H9 (cell line): ENCODE data around the gene JMJD7. TPM values are rescaled to one million over a fixed set of nuclear protein-coding genes. Genes with fewer than 3 reads are reported as not detected.

ENCODE experiments used
- DNase-seq: peaks from one replicate; pipeline ENCODE4 v3.0.0-alpha.2; 2017
- H2AFZ ChIP-seq: one replicate; pipeline ENCODE4 v1.6.1; 2013; ENCODE audit warnings: mild to moderate bottlenecking, low read length, control low read depth, moderate library complexity
- H2AK5ac ChIP-seq: 2 replicates; pipeline ENCODE4 v1.6.1; 2013; ENCODE audit warnings: low read length, control low read depth, mixed read lengths; ENCODE audit not compliant: insufficient read length
- H2BK120ac ChIP-seq: one replicate; pipeline ENCODE4 v1.6.1; 2013; ENCODE audit warnings: low read depth, mild to moderate bottlenecking, low read length, control low read depth, inconsistent platforms; ENCODE audit not compliant: poor library complexity, severe bottlenecking
- H2BK12ac ChIP-seq: 2 replicates; pipeline ENCODE4 v1.6.1; 2013; ENCODE audit warnings: low read length, control low read depth, mixed read lengths, low read depth; ENCODE audit not compliant: insufficient read length
- H2BK15ac ChIP-seq: 2 replicates; pipeline ENCODE4 v1.6.1; 2013; ENCODE audit warnings: low read depth, low read length, control low read depth
- H2BK20ac ChIP-seq: one replicate; pipeline ENCODE4 v1.6.1; 2013; ENCODE audit warnings: low read depth, mild to moderate bottlenecking, low read length, control low read depth, inconsistent platforms; ENCODE audit not compliant: poor library complexity, severe bottlenecking
- H2BK5ac ChIP-seq: 2 replicates; pipeline ENCODE4 v1.6.1; 2013; ENCODE audit warnings: low read length, control low read depth, mixed read lengths; ENCODE audit not compliant: insufficient read length
- H3K14ac ChIP-seq: 2 replicates; pipeline ENCODE4 v1.6.1; 2013; ENCODE audit warnings: low read length, control low read depth; ENCODE audit not compliant: insufficient read depth
- H3K18ac ChIP-seq: 2 replicates; pipeline ENCODE4 v1.6.1; 2013; ENCODE audit warnings: low read depth, mild to moderate bottlenecking, mixed read lengths, low read length, control low read depth; ENCODE audit not compliant: insufficient read length
- H3K23ac ChIP-seq: 2 replicates; pipeline ENCODE4 v1.6.1; 2013; ENCODE audit warnings: low read length, control low read depth, mixed read lengths, low read depth; ENCODE audit not compliant: insufficient read length
- H3K23me2 ChIP-seq: 2 replicates; pipeline ENCODE4 v1.6.1; 2013; ENCODE audit warnings: low read depth, mild to moderate bottlenecking, mixed read lengths, low read length, control low read depth; ENCODE audit not compliant: insufficient read length, poor library complexity, severe bottlenecking
- H3K27ac ChIP-seq: 2 replicates; pipeline ENCODE4 v1.5.1; 2013; ENCODE audit warnings: low read length, control low read depth, mixed read lengths, low read depth; ENCODE audit not compliant: insufficient read length
- H3K27me3 ChIP-seq: 2 replicates; pipeline ENCODE4 v1.6.1; 2013; ENCODE audit warnings: low read length, control low read depth, inconsistent platforms; ENCODE audit not compliant: insufficient read depth
- H3K4ac ChIP-seq: 2 replicates; pipeline ENCODE4 v1.6.1; 2013; ENCODE audit warnings: low read depth, mild to moderate bottlenecking, control low read depth, inconsistent platforms, low read length, moderate library complexity
- H3K4me1 ChIP-seq: 2 replicates; pipeline ENCODE4 v1.6.1; 2013; ENCODE audit warnings: low read length, control low read depth, inconsistent platforms; ENCODE audit not compliant: insufficient read depth
- H3K4me2 ChIP-seq: 2 replicates; pipeline ENCODE4 v1.6.1; 2013; ENCODE audit warnings: low read length, control low read depth, mixed read lengths; ENCODE audit not compliant: insufficient read length, insufficient read depth
- H3K56ac ChIP-seq: 2 replicates; pipeline ENCODE4 v1.6.1; 2013; ENCODE audit warnings: low read depth, mild to moderate bottlenecking, mixed read lengths, low read length, control low read depth; ENCODE audit not compliant: insufficient read length
- H3K79me1 ChIP-seq: 2 replicates; pipeline ENCODE4 v1.6.1; 2013; ENCODE audit warnings: low read depth, mild to moderate bottlenecking, moderate library complexity, low read length, control low read depth, inconsistent platforms; ENCODE audit not compliant: insufficient read depth, poor library complexity, severe bottlenecking
- H3K79me2 ChIP-seq: 2 replicates; pipeline ENCODE4 v1.6.1; 2013; ENCODE audit warnings: low read length, control low read depth, inconsistent platforms; ENCODE audit not compliant: insufficient read depth
- H3K9ac ChIP-seq: 2 replicates; pipeline ENCODE4 v1.6.1; 2013; ENCODE audit warnings: low read length, control low read depth, mixed read lengths; ENCODE audit not compliant: insufficient read length; ENCODE audit errors: extremely low read depth
- H3K9me3 ChIP-seq: one replicate; pipeline ENCODE4 v1.6.1; 2013; ENCODE audit warnings: low read depth, low read length, inconsistent platforms; ENCODE audit not compliant: control insufficient read depth
- H3T11ph ChIP-seq: one replicate; pipeline ENCODE4 v1.6.1; 2013; ENCODE audit warnings: mild to moderate bottlenecking, low read length, control low read depth, inconsistent platforms
- H4K20me1 ChIP-seq: one replicate; pipeline ENCODE4 v1.6.1; 2013; ENCODE audit not compliant: control insufficient read depth, insufficient read length, insufficient read depth
- H4K5ac ChIP-seq: 2 replicates; pipeline ENCODE4 v1.6.1; 2013; ENCODE audit warnings: low read depth, mild to moderate bottlenecking, mixed read lengths, low read length, control low read depth; ENCODE audit not compliant: insufficient read length
- H4K8ac ChIP-seq: replicated peaks from 2 replicates; pipeline ENCODE4 v1.6.1; 2013; ENCODE audit warnings: low read length, control low read depth, mixed read lengths, low read depth; ENCODE audit not compliant: insufficient read length
- H4K91ac ChIP-seq: 2 replicates; pipeline ENCODE4 v1.6.1; 2013; ENCODE audit warnings: low read depth, mild to moderate bottlenecking, moderate library complexity, mixed read lengths, low read length, control low read depth; ENCODE audit not compliant: insufficient read length
- H3K27ac Mint-ChIP-seq, 3 experiments: 2 replicates in 2 of 3; 3 replicates in 1 of 3; pipeline ENCODE4 v1.8.0; 2020 to 2021; ENCODE audit warnings: mixed read lengths in 3 of 3, mild to moderate bottlenecking in 1 of 3, moderate library complexity in 1 of 3
- H3K27me3 Mint-ChIP-seq: 2 replicates; pipeline ENCODE4 v1.8.0; 2021; ENCODE audit warnings: low read depth, mild to moderate bottlenecking, moderate library complexity, mixed read lengths
- H3K36me3 Mint-ChIP-seq, 3 experiments: 2 replicates in 2 of 3; 3 replicates in 1 of 3; pipeline ENCODE4 v1.8.0; 2020 to 2021; ENCODE audit warnings: low read depth in 3 of 3, mixed read lengths in 3 of 3; ENCODE audit not compliant: insufficient read depth in 1 of 3
- H3K4me1 Mint-ChIP-seq, 2 experiments: 2 replicates each; pipeline ENCODE4 v1.8.0; 2020; ENCODE audit warnings: mixed read lengths in 2 of 2
- H3K4me3 Mint-ChIP-seq, 2 experiments: 2 replicates in 1 of 2; 3 replicates in 1 of 2; pipeline ENCODE4 v1.8.0; 2020 to 2021; ENCODE audit warnings: mild to moderate bottlenecking in 2 of 2, mixed read lengths in 2 of 2, moderate library complexity in 1 of 2
- H3K9me3 Mint-ChIP-seq, 2 experiments: 2 replicates in 1 of 2; 3 replicates in 1 of 2; pipeline ENCODE4 v1.8.0; 2020; ENCODE audit warnings: mild to moderate bottlenecking in 2 of 2, mixed read lengths in 2 of 2, moderate library complexity in 1 of 2
- CTCF ChIP-seq: fragments of 200-600 bp; sonication (generic); conservative IDR thresholded peaks from 3 replicates; pipeline ENCODE4 v1.8.0; 2021; ENCODE audit warnings: antibody characterized with exemption, mild to moderate bottlenecking
- WGBS: extraction: QIAGEN DNeasy Blood & Tissue Kit; methylation state at CpG from one replicate; pipeline ENCODE4 v1.1.7; 2013; ENCODE audit warnings: missing lambda C conversion rate, low lambda C conversion rate, mixed read lengths; ENCODE audit not compliant: insufficient read length; ENCODE audit errors: extremely low coverage; 5-methylcytosine and 5-hydroxymethylcytosine counted together
- total RNA-seq: library from RNA; stranded (reverse); gene quantifications from 2 replicates; pipeline ENCODE4 v1.2.1, GENCODE V29; 2021

JMJD7 gene
- total RNA-seq, 1 experiment from 2014 or later: 13.3 TPM

- TF ChIP-seq CTCF: no peak
- Histone ChIP-seq H3K27ac (no peak overlapping the region), H4K20me1 (no peaks in the 10 kb centered on the region), H3K4me2 (no peak overlapping the region), H4K91ac (no peak overlapping the region), H3K56ac (no peak overlapping the region), H3K79me2 (no peaks in the 10 kb centered on the region), H3K14ac (no peak overlapping the region), H4K5ac (no peak overlapping the region), H3K18ac (no peak overlapping the region), H2AFZ (no peak overlapping the region), H3K27me3 (no peaks in the 10 kb centered on the region), H2BK12ac (no peak overlapping the region), H3K4ac (no peak overlapping the region), H3K23ac (no peak overlapping the region), H3T11ph (no peak overlapping the region), H2BK15ac (no peak overlapping the region), H2AK5ac (no peak overlapping the region), H2BK120ac (no peak overlapping the region), H3K9ac (no peak overlapping the region), H3K79me1 (no peaks in the 10 kb centered on the region), H2BK5ac (no peak overlapping the region), H3K23me2 (no peaks in the 10 kb centered on the region), H3K9me3 (no peaks in the 10 kb centered on the region), H4K8ac (no peak overlapping the region), H3K4me1 (no peaks in the 10 kb centered on the region), H2BK20ac (no peak overlapping the region)
- DNase-seq: no peak
- Mint-ChIP-seq H3K27ac (peak overlapping the region in 1 of 3 experiments; percentile 17; a peak in 2 of 7 replicates), H3K4me1 (peaks cover 0 to 16% of the 10 kb centered on the region in 2 experiments; a peak in 3 of 4 replicates), H3K36me3 (peaks cover 0 to 5% (median 2%) of the 10 kb centered on the region in 3 experiments; a peak in 4 of 7 replicates), H3K27me3 (no peaks in the 10 kb centered on the region), H3K9me3 (no peaks in the 10 kb centered on the region; a peak in 1 of 5 replicates), H3K4me3 (no peak overlapping the region)
- WGBS: no CpG with 5 or more reads among the region's 8 CpGs
These were observed 22.8 kb upstream of the JMJD7 start for GRCh38 chr15:41804916-41805666.
